ENCODE results near the gene FAHD1.
"Not testable (repeated sequence)": the region's sequence is repeated elsewhere in the genome, so short reads cannot be mapped to it uniquely, and the experiment has no call there.

FAHD1 gene

GRCh38 chr16:1789643-1790045, 37.4 kb upstream of the FAHD1 start:
- DNase-seq (ENCODE audit: low read depth in 2 of 2) = no peak

DNA sequence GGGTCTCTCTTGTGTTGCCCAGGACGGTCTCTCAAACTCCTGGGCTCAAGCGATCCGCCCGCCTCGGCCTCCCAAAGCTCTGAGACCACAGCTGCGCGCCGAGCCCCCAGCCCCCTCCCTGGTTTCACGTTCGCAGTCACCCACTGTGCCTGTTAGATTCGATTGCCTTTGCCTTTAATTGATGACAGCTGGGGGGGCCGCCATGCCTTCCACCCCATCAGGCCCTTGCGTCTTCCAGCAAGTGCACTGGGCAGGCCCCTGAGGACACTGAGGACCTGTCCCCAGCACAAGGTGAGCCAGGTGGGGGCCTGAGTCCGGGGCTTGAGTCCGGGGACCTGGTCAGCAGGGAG, 36.8 kb upstream of the FAHD1 start:
- DNase-seq (ENCODE audit: low read depth in 2 of 2) = no peak

- no peak for DNase-seq (ENCODE audit: low read depth in 2 of 2)
Measured at GRCh38 chr16:1790611-1791255, 36.3 kb upstream of the FAHD1 start.

- no peak for DNase-seq (ENCODE audit: low read depth in 2 of 2)
Measured at GRCh38 chr16:1791256-1791942, 35.6 kb upstream of the FAHD1 start.

DNA sequence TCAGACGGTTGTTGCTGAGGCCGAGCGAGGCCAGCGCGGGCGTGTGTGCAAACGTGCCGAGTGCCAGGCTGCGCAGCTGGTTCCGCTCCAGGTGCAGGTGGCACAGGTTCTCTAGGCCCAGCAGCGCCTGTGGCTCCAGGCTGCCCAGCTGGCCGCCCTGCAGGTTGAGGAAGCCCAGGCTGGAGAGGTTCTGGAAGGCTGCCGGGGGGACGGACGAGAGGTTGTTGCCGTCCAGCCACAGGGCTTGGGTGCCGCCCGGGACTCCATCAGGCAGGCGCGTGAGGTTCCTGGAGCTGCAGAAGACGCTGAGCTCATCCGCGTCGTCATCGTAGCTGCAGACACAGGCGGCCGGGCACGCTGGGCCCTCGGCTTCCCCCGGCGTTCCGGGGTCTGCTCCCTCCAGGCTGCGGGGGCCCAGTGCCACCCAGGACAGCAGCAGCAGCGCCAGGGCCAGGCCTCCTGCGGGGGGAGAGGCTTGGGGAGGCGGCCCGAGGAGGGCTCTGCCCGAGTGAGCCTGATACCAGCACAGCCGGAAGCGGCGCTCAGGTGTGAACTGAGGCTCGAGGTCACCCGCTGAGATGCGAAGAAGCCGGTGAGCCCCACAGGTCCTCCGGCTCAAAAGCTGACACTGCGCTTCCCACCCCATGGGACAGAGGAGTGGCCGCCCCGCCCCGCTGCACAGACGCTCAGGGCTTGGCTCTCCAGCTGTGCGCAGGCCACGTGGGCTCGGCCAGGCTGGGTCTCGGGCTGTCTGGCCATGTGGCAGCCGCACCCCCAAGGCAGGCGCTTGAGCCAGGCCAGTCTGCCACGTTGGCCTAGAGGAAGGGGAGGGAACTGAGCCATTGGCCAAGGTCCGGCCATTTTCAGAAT, 34.8 kb upstream of the FAHD1 start:
- DNase-seq (ENCODE audit: low read depth in 2 of 2) = no peak

DNA sequence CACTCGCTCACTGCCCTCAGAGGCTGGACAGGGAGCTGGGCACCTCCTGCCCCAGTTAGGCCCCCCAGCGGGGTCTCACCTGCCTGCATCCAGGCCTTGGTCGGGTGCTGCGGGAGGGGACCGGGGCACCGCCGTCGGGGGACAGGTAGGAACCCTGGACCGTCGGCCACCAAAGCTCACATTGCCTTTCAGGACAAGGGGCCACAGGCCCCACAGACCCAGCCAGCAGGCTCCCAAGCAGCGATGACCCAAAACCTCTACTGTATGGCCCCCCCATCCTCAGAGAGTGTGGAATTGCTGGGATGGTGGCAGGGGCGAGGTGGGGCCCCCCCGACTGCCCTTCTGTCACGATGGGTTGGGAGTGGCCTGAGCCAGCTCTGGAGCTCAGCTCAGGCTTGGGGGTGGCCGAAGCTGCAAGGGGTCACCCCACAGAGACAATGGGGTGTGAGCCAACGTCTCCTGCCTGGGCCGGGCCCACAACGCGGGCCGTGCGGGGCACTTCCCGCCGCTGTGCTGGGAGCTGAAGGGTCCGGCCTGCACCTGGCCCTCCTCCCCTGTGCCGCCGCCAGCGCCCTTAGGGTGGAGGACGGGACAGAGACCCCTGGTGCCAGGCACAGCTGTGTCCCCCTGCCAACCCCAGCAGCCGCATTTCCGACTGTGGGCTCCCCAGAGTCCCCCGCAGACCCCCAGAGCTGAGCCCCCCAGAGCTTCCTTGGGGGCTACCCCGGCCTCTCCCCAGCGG, 34.0 kb upstream of the FAHD1 start:
- no peak for DNase-seq (ENCODE audit: low read depth in 2 of 2)

- no peak for DNase-seq (ENCODE audit: low read depth in 2 of 2)
Measured at GRCh38 chr16:1793578-1794220, 33.3 kb upstream of the FAHD1 start, which contains the start of gene IGFALS. Gene IGFALS (minus strand): TSS chr16:1793705. CDS start chr16:1793652, 53 bp downstream.

DNA sequence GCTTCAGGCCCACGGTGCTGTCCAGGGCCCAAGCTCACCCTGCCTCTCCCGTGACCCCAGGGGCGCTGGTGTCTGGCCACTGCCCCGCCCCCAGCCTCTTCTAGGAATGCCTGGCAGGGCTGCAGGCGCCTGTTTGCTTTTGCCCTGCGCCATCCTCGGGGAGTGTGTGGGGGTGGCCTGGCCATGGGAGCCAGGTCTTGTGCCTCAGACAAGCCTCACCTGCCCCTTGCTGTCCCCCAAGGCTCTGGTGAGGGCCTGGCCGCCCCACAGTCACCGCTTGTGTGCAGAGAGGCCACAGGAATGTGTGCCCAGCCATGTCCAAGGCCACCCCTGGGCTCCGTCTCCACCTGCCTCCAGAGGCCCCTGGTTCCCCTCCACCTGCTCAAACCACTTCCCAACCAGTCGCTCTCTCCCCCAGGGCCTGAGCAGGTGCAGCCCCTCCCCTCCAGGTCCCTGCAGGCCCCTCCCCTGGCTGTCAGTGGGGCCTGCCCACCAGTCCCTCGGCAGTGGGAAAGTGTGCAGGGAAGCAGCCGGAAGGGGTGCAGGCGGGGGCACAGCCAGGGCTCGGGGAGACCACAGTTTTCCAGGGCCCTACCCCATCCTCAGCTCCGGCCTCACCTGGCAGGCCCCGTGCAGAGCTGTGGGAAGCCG, 32.7 kb upstream of the FAHD1 start:
- DNase-seq (ENCODE audit: low read depth in 2 of 2) = no peak

DNA sequence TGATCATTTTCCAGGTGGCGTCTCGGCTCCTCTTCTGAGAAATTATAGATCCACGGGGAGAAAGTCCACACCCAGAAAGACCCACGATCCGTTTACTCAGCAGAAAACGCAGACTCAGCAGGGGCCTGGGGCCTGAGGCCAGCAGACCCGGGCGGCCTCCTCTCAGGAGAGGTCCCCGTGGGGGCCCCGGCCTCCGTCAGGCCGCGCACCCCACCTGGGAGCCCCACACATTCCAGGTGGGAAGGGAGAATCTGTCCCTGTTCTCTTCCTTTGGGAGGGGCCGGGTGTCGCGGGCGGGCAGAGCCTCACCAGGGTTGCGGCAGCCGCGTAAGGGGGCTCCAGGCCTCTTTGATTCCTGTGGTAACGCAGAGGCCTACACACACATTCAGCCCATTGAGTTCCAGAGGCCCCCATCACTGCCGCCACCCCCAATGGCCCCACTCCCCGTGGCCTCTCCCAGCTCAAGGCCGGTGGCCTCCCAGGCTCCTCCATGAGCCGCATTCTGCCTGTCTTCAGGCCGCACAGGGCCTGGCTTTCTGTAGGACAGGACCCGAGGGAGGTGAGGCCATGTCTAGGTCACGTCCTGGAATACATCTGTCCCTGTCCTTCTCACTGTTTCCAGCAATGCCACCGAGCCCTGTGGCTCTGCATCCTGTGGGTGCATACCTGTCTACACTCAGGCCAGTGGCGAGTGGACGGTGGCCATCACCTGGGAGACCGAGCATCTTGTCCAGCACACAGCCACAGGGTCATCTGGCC, 31.9 kb upstream of the FAHD1 start:
- no peak for DNase-seq (ENCODE audit: low read depth in 2 of 2)

- not testable (repeated sequence) for DNase-seq (ENCODE audit: low read depth in 2 of 2)
Measured at GRCh38 chr16:1799263-1799662, 27.7 kb upstream of the FAHD1 start.

DNA sequence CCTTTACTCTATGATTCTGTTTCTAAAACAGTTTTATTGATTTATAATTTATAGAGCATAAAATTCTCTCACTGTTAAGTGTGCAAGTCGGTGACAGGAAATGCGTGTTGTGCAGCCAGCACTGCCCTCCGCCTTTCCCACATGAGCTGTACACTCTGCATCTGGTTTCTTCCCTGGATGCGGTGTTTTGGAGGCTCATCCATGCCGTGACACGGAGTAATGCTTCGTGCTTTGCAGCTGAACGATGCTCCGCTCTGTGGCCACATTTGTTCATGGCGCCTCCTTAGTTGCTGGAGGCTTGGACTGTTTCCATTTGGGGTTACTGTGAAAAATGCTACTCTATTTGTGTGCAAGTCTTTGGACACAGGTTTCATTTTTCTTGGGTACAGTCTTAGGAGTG, 26.3 kb upstream of the FAHD1 start:
- DNase-seq (ENCODE audit: low read depth in 2 of 2) = no peak

- no peak for DNase-seq (ENCODE audit: low read depth in 2 of 2)
Measured at GRCh38 chr16:1807626-1808025, 19.4 kb upstream of the FAHD1 start.

- no peak for DNase-seq (ENCODE audit: low read depth in 2 of 2)
Measured at GRCh38 chr16:1808691-1809090, 18.3 kb upstream of the FAHD1 start.

- DNase-seq (ENCODE audit: low read depth in 2 of 2) = no peak
Measured at GRCh38 chr16:1809281-1809801, 17.7 kb upstream of the FAHD1 start.

GRCh38 chr16:1810106-1810505, 16.9 kb upstream of the FAHD1 start:
- no peak for DNase-seq (ENCODE audit: low read depth in 2 of 2)

DNA sequence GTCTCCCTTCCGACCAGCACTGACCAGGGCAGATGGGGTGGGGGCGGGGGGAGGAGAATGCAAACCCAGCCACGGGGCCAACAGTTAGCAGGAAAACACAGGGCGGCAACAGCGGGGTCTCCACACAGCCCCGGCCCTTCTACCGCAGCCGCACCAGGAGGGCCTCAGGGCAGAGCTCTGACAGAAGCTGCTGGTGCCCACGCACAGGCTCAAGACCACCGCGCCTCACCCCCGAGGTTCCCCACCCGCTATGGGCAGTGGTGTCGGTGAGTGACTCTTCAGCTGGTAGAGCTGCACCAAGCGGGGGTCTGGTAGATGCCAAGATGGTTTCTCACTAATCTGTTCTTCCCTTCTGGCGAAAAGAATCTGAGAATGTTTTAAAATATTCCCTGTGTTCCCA, 16.5 kb upstream of the FAHD1 start:
- no peak for DNase-seq (ENCODE audit: low read depth in 2 of 2)

GRCh38 chr16:1812732-1813163, 14.3 kb upstream of the FAHD1 start:
- peak; percentile 8 to 47 for DNase-seq (ENCODE audit: low read depth in 2 of 2)

DNA sequence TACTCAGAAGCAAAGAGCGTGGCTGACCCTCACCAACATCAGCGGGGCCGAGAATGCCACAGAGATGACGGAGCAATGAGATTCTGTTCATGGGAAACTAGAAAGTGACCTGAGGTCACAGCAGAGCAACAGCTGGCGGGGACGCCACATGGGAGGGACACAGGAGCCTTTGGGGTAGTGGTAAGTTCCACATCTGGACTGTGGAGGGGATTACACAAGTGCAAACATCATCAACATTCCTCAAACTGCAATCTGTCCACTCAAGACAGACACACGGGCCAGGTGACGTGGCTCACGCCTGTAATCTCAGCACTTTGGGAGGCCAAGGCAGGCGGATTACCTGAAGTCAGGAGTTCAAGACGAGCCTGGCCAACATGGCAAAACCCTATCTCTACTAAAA, 11.5 kb upstream of the FAHD1 start:
- DNase-seq (ENCODE audit: low read depth in 2 of 2) = no peak

- DNase-seq (ENCODE audit: low read depth in 2 of 2) = no peak
Measured at GRCh38 chr16:1816396-1817275, 10.4 kb upstream of the FAHD1 start.
